Uterus (tissue), 4 donors: ENCODE data around the gene TPRG1L. TPM values are rescaled to one million over a fixed set of nuclear protein-coding genes. Genes with fewer than 3 reads are reported as not detected.
"Not testable (repeated sequence)": the region's sequence is repeated elsewhere in the genome, so short reads cannot be mapped to it uniquely, and the experiment has no call there.

Source experiments
- DNase-seq, 2 donors: peaks; one replicate each; pipeline ENCODE4 v3.0.0-alpha.2; 2019 to 2020
- H3K27ac ChIP-seq, 2 donors: fragments of 200-600 bp; sonication (generic); 1 replicate in 1 of 2; 2 replicates in 1 of 2; pipeline ENCODE4 v1.5.1; 2016 to 2018
- H3K27me3 ChIP-seq, 2 donors: fragments of 200-600 bp; sonication (generic); one replicate each; pipeline ENCODE4 v1.5.1; 2018 to 2019; ENCODE audit warnings: control low read depth in 1 of 2
- H3K36me3 ChIP-seq, 2 donors: fragments of 200-600 bp; sonication (generic); one replicate each; pipeline ENCODE4 v1.5.1; 2019; ENCODE audit warnings: control low read depth in 1 of 2
- H3K4me1 ChIP-seq, 2 donors: fragments of 200-600 bp; sonication (generic); one replicate each; pipeline ENCODE4 v1.5.1; 2018 to 2019; ENCODE audit warnings: control low read depth in 1 of 2
- H3K4me3 ChIP-seq, 2 donors: fragments of 200-600 bp; sonication (generic); 1 replicate in 1 of 2; 2 replicates in 1 of 2; pipeline ENCODE4 v1.5.1; 2018 to 2019; ENCODE audit warnings: mild to moderate bottlenecking in 1 of 2
- H3K9me3 ChIP-seq, 2 donors: fragments of 200-600 bp; sonication (generic); one replicate each; pipeline ENCODE4 v1.5.1; 2019; ENCODE audit warnings: control low read depth in 1 of 2
- CTCF ChIP-seq, 4 experiments: fragments of 200-600 bp in 2 of 4; fragments of 450-650 bp in 2 of 4; sonication (generic) in 2 of 4; IDR thresholded peaks; one replicate each; pipeline ENCODE4 v1.5.1; 2016 to 2019; ENCODE audit warnings: antibody characterized with exemption in 4 of 4, mild to moderate bottlenecking in 2 of 4, moderate library complexity in 1 of 4
- POLR2A ChIP-seq, 2 donors: fragments of 450-650 bp; IDR thresholded peaks; one replicate each; pipeline ENCODE4 v1.6.1; 2016; ENCODE audit warnings: antibody characterized with exemption in 2 of 2, mild to moderate bottlenecking in 1 of 2, moderate library complexity in 1 of 2
- intact Hi-C: fragments of 100-400 bp; cut with DNase I; formaldehyde crosslinking; loops from one replicate; pipeline ENCODE4 v1.15.1; 2023; ENCODE audit warnings: low total_unique reads
- total RNA-seq, 4 donors: library from RNA; depleted of rRNA in 3 of 4; stranded (reverse); fragments of >200 nt in 3 of 4; gene quantifications; one replicate each; pipeline versions ENCODE4 v1.1.0 to v1.2.4, GENCODE V29; 2014 to 2023
- donor health status: DM: yes; HTN: yes; CAD: no.

Gene TPRG1L
- total RNA-seq, result 10 to 100 TPM; 18.7 to 43.4 (median 29.6) TPM

- H3K4me1 ChIP-seq, result peaks cover 0 to 7% of the 10 kb centered on the region in 2 donors
Observed at GRCh38 chr1:3624200-3625136, at the start of gene TPRG1L. TPRG1L (plus strand) TSS chr1:3625015; CDS start chr1:3625073, 58 bp downstream.

GRCh38 chr1:3575515-3575914 lies 49.3 kb upstream of the TPRG1L start:
- H3K4me3 ChIP-seq, H3K27ac ChIP-seq, DNase-seq, intact Hi-C loops, H3K4me1 ChIP-seq, H3K27me3 ChIP-seq, H3K9me3 ChIP-seq, H3K36me3 ChIP-seq: not testable (repeated sequence)

More at GRCh38 chr1:3624200-3625136, at the start of gene TPRG1L:
- Histone ChIP-seq H3K4me3 (peak within 1 kb of the TSS; percentile 80 to 98), H3K9me3 (no peaks in the 10 kb centered on the region), H3K27me3 (no peaks in the 10 kb centered on the region), H3K27ac (peak within 1 kb of the TSS; percentile 81 to 85), H3K36me3 (no peaks in the 10 kb centered on the region)
- TF ChIP-seq POLR2A (IDR thresholded peaks at IDR 0.05), result peak; percentile 61 to 67
- TF ChIP-seq CTCF (IDR thresholded peaks at IDR 0.05), result peak in 1 of 4 experiments; percentile 3
- DNase-seq, result peak; percentile 97 to 98
- intact Hi-C loops, result no loop called here

- intact Hi-C loops, result no loop called here
- H3K27me3 ChIP-seq, result no peaks in the 10 kb centered on the region
- H3K27ac ChIP-seq, result no peak overlapping the region
- H3K9me3 ChIP-seq, result no peaks in the 10 kb centered on the region
- no peaks in the 10 kb centered on the region for H3K4me1 ChIP-seq
- H3K4me3 ChIP-seq, result no peak overlapping the region
- no peaks in the 10 kb centered on the region for H3K36me3 ChIP-seq
- DNase-seq, result no peak
- TF ChIP-seq POLR2A (IDR thresholded peaks at IDR 0.05) (no peak), CTCF (IDR thresholded peaks at IDR 0.05) (no peak)
Observed at GRCh38 chr1:3575993-3576392, 48.8 kb upstream of the TPRG1L start.

GRCh38 chr1:3577300-3577699 lies 47.5 kb upstream of the TPRG1L start:
- Histone ChIP-seq H3K27ac (no peak overlapping the region), H3K36me3 (no peaks in the 10 kb centered on the region), H3K4me3 (no peak overlapping the region), H3K27me3 (no peaks in the 10 kb centered on the region), H3K4me1 (no peaks in the 10 kb centered on the region), H3K9me3 (no peaks in the 10 kb centered on the region)
- intact Hi-C loops, result no loop called here
- no peak for TF ChIP-seq POLR2A (IDR thresholded peaks at IDR 0.05)
- TF ChIP-seq CTCF (IDR thresholded peaks at IDR 0.05), result no peak
- no peak for DNase-seq

GRCh38 chr1:3577711-3578432 lies 46.9 kb upstream of the TPRG1L start:
- DNase-seq, result no peak
- intact Hi-C loops, result no loop called here
- H3K4me3 ChIP-seq, result no peak overlapping the region
- H3K36me3 ChIP-seq, result no peaks in the 10 kb centered on the region
- H3K27me3 ChIP-seq, result no peaks in the 10 kb centered on the region
- no peaks in the 10 kb centered on the region for H3K9me3 ChIP-seq
- no peaks in the 10 kb centered on the region for H3K4me1 ChIP-seq
- no peak overlapping the region for H3K27ac ChIP-seq
- no peak for TF ChIP-seq POLR2A (IDR thresholded peaks at IDR 0.05)

- H3K4me3 ChIP-seq, result no peak overlapping the region
- TF ChIP-seq POLR2A (IDR thresholded peaks at IDR 0.05) (no peak), CTCF (IDR thresholded peaks at IDR 0.05) (no peak)
- H3K9me3 ChIP-seq, result no peaks in the 10 kb centered on the region
- no peak overlapping the region for H3K27ac ChIP-seq
- no peaks in the 10 kb centered on the region for H3K27me3 ChIP-seq
- intact Hi-C loops, result no loop called here
- no peaks in the 10 kb centered on the region for H3K36me3 ChIP-seq
- no peaks in the 10 kb centered on the region for H3K4me1 ChIP-seq
- no peak for DNase-seq
Observed at GRCh38 chr1:3578433-3578805, 46.4 kb upstream of the TPRG1L start.
